Activated CD8-positive, alpha-beta memory T cell treated with anti-CD3 and anti-CD28 coated beads for 24 hours (primary cell): ENCODE results near the gene NWD2.

ENCODE experiments used
- DNase-seq: peaks from one replicate; pipeline ENCODE4 v3.0.0-alpha.2; 2020

The NWD2 gene

DNA sequence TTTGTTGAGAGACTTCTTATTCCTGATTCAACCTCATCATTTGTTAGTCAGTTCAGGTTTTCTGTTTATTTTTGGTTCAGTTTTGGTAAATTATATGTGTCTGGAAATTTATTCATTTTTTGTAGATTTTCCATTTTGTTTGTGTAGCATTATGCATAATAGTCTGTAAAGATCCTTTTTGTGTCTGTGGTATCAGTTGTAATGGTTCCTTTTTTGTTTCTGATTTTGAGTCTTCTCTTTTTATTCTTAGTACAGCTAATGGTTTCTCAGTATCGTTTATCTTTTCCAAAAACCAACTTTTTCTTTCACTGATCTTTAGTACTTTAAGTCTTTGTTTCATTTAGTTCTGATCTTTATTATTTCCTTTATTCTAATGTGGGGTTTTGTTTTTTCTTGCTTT lies 61.4 kb downstream of the NWD2 start:
- DNase-seq, result no peak

DNA sequence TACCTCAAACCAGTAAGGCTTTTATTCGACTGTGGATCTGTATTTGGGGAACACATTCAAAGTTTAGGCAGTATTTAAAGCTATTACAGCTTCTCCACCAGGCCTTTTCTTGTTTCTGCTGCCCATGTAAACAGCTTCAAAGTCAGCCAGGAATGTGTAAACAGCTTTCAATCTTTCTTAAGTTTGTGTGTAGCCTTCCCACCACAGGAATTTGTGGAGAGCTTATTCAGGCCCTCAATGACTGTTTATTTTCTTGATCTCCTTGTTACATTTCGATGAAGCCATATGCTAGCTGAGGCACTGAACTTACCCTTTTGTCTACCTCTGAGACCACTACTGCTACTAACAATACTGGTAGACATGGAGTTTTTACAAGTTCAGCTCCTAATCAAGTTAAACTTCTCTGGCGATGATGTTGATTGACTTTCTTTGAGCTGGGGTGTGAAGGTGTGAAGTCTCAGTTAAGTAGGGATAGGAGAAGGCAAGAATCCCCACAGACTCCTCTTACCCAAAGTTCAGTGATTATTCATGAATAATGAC lies 72.6 kb downstream of the NWD2 start:
- DNase-seq, result no peak

- DNase-seq, result no peak
These were observed 76.1 kb downstream of the NWD2 start for GRCh38 chr4:37320513-37321235.

GRCh38 chr4:37322122-37322521 lies 77.6 kb downstream of the NWD2 start:
- DNase-seq, result no peak

DNA sequence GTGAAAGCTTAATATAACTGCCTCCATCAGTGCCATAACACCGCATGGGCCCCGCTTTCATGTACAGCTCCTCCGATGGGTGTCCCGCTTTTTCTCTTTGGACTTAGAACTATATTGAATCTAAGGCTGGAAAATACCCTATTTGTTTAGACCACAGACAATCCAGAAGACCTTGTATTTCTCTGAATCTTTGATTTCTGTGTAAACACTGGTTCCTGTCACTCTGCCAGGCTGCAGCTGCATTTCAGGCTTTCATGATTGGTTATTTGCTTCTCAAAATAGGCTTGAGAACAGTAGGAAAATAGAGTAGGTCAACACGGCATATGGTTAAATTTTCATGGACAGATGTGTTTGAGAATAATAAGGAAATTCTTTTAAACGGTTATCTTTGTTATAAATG lies 80.0 kb downstream of the NWD2 start:
- no peak for DNase-seq

GRCh38 chr4:37326852-37327251 lies 82.3 kb downstream of the NWD2 start:
- no peak for DNase-seq

DNA sequence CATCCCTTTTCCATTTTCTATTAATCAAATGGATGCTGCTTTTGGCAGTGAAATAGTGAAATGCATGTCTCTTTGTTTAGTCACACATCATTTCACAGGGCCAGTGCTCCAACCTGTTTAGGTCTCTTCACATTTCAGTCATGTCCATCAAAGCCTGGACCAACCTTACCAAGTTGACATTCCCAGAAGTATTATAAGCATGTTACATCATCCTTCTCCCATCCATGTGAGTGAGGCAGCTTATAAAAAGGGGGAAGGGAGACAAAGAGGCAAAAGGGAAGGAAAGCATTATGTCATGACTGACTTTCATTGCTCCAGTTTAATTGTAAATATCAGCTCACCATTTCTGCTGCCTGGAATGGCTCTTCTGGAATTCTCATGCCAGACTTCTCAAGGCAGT lies 94.4 kb downstream of the NWD2 start:
- no peak for DNase-seq

DNA sequence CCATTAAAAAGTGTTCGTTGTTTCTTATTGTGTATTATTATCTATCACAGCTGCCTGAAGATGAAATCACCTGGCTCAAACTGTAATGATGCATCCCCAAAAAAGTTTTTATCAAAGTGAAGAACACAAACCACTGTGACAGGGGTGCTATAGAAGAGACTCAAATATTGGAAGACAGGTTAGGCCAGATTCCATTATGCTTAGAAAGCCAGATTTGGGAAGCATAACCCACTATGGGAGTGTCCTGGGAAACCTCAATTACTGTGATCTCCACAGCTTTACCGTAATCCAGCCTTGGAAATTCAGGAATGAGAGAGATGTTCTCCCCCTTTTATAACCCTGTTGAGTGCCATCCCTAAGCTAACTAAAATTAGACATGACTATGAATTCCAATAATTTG lies 114.2 kb downstream of the NWD2 start:
- no peak for DNase-seq

DNA sequence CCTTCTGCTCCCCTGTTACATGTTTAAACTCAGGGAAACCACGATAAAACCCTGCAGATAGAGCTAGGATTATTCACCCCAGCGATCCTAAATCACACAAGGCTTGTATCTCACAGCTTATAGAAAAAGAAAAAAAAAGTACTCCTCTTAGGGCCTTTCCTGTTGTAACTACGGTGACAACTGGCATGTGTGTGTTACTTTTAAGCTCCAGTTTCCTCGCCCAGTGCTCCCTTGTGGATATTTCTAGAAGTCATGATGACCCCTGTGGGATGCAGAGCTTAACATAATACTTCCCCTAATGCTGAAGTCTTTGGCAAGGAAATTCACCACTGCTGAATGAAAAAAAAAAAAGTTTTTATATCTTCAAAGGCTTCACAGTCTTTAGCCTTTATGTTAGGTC lies 114.7 kb downstream of the NWD2 start:
- DNase-seq, result no peak

DNA sequence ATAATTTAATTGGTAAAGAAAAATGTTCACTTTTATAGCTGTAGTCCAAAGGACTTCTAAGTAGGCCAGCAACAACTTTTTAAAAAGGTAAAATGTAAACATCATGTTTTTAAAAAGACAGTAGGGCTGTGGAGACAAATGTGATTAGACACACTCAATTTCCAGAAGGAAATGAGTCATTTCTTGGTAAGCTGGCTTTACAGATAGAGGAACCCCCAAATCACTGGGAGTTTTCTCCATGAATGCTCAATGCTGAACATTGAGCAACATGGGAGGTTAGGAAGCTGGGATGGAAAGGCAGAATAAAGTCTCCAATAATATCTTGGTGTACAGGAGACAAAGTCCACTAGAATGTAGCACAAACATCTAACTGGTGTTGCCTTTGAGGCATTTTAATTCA lies 121.3 kb downstream of the NWD2 start:
- no peak for DNase-seq

DNA sequence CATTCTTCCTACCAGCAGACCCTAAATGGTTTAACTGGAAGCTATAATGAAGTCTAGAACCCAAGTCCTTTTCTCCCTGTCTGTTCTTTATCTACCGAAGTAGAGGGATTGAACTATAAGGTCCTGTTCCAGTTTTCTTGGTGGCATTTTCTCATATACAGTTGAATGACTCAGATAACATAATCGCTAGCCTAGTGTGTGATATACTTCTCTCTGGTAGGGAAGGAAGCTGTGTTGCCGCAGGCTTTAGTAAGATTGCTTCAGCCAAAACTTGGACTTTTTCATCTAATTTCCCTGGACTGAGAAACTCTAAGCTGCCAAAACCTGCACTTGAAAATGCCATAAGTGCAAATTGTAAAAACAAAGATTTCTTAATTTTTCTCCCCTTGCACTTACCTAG lies 123.4 kb downstream of the NWD2 start:
- no peak for DNase-seq

DNA sequence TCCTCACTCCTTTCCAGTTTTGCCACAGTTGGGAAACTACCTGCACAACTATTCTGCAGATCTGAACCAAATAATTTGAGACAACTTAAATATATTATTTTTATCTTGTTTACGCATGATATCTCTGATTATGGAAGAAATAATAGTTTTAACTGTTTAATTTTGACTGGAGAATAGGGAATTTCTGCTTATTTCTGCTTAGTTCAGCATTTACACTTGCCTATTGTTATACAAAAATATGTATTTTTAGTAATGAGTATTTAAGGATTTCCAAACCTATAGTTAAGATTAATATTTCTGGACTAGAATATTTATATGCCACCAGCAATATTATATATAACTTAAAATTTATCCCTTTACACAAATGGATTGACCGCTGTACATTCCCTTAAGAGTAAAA lies 125.5 kb downstream of the NWD2 start:
- DNase-seq, result no peak

GRCh38 chr4:37381040-37381668 lies 136.6 kb downstream of the NWD2 start:
- DNase-seq, result no peak

DNA sequence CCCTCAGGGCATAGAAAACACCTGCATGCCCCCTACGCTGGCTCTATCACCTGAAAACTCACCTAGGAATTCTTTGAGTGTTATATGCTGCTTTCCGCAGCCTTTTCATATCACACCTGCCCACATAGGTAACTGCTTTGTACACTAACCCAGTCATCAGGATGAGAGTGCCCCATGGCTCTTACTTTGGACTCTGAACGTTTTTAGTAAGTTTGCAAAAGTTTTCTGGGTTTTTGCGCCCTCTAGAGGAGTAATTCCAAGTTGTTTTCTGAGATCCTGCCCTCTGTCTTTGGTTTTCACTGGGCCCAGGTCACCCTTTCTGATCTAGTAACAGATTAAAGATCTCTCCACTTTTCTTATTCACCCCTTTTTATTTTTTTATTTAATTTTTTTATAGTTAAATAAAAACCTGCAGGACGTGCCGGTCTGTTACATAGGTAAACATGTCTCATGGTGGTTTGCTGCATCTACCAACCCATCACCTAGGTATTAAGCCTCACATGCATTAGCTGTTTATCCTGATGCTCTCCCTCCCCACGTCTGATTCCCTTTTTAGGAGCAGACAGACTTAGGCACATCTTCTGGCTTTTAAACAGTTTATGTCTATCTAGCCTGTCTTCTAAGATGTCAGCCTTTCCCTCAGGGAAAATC lies 139.2 kb downstream of the NWD2 start:
- no peak for DNase-seq

GRCh38 chr4:37385424-37385823 lies 140.9 kb downstream of the NWD2 start:
- DNase-seq, result no peak

DNA sequence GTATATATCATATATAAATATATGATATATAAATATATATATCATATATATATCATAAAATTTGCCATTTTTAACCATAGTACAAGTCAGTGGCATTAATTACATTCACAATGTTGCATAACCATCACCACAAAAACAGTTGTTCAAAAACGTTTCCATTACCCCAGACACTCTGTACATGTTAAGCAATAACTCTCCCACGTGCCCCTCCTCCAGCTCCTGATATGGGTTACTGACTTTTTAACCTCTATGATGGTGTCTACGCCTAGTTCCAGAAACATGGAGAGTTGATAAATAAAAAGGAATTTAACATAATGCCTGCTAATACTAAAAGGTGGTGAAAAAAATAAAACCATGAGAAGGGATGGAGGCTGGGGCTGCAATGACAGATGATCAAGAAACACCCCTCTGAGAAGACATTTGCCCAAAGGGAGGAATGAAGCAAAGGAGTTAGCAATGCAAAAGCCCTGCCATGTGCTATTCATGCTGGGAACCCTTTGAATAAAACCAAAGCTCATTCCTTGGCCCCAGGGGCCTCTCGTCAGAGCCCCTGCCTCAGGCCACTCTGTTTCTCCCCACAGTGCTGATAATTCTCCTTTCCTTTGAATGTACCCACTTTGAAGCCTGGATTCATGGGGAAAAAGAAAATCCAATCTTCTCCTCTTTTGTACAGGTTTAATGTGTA lies 144.3 kb downstream of the NWD2 start:
- DNase-seq, result no peak

- DNase-seq, result no peak
These were observed 144.8 kb downstream of the NWD2 start for GRCh38 chr4:37389366-37389765.

GRCh38 chr4:37389967-37390580 lies 145.5 kb downstream of the NWD2 start:
- no peak for DNase-seq

DNA sequence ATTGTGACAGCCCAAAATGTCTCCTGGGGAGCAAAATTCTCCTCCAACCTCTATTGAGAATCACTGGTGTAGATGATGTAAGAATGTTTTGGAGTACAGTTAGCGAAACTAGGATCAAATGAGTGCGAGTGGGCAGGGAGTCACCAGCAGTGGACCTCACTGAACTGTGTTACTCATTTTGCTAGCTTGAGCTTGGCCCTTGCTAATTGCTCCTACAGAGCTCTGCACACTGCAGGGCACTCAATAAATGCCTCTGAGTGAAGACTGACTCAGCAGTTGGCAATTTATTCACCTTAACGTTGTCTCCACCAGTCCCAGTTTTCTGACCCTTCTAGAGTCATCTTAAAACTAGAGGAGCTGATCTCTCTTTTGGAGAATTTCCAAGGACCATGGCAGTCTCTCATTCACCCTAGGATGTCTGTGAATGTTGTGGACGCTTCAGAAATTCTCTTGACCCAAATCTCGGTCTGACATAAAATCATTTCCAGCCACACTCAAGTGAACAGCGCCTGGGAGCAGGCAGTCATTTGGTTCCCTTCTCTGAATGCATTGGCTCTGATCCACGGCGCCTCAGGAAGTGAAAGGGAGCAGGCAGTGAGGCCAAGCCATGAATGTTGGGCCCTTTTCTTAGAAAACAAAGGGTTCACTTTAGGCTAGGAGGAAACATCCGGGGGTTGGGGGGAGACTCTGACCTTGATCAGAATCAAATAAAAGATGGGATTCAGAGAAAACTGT lies 148.1 kb downstream of the NWD2 start:
- no peak for DNase-seq

GRCh38 chr4:37393321-37393720 lies 148.8 kb downstream of the NWD2 start:
- DNase-seq, result no peak

GRCh38 chr4:37393889-37394288 lies 149.3 kb downstream of the NWD2 start:
- no peak for DNase-seq

DNA sequence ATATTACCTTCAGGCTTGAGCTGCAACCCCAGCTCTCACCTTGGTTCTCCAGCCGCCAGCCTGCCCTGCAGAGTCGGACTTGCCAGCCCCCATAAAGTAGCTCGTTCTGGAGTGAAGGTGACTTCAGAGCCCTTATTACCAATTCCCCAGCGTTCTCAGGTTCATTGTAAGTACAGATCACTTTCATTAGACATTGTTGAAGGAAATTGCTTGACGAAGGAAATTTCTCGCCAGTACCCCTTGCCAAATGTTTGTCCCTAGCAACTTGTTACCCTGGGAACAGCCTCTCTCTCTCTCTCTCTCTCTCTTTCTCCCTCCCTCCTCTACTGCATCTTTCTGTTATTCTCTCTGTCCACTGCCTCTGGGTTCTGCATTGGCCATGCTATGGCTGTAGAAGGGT lies 153.0 kb downstream of the NWD2 start:
- DNase-seq, result no peak
